Hair follicle dermal papilla cell (primary cell): Measurements from ENCODE around the gene HAL. TPM values are rescaled to one million over a fixed set of nuclear protein-coding genes. Genes with fewer than 3 reads are reported as not detected.

Experiments used
- total RNA-seq: library from RNA; depleted of rRNA; stranded (reverse); fragments of >200 nt; gene quantifications from 2 replicates; pipeline ENCODE4 v1.2.3, GENCODE V29; 2012

HAL gene, protein sequence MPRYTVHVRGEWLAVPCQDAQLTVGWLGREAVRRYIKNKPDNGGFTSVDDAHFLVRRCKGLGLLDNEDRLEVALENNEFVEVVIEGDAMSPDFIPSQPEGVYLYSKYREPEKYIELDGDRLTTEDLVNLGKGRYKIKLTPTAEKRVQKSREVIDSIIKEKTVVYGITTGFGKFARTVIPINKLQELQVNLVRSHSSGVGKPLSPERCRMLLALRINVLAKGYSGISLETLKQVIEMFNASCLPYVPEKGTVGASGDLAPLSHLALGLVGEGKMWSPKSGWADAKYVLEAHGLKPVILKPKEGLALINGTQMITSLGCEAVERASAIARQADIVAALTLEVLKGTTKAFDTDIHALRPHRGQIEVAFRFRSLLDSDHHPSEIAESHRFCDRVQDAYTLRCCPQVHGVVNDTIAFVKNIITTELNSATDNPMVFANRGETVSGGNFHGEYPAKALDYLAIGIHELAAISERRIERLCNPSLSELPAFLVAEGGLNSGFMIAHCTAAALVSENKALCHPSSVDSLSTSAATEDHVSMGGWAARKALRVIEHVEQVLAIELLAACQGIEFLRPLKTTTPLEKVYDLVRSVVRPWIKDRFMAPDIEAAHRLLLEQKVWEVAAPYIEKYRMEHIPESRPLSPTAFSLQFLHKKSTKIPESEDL
- total RNA-seq: 0.12 and 0.16 TPM in 2 replicates

DNA sequence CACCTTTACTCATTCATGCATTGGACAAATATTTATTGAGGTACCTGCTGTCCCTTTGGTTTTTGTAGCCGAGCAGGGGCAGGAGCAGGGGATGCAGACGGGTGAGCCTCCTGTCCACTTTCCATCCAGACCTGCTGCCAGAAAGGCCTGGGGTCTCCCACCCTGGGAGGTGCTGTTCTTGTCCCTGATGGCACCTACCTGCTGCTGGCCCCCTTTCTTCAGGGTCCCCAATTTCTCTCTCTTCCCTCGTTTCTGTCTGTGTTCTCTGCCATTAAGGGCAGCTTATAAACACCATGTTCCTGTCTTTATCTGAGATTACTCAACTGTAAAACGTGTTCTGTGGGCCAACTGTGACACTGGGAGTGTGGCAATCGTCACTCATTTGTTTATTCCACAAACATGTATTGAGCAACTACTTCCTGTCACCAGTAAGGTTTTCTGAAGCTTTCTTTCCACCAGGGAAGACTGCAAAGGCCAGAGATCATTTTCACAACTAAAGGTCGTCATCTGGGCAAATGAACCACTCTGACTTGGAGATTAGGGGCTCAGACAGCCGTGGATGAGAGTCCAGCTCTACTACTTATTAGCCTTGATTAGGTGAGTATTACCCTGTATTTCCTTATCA lies at the start of gene HAL:
HAL (minus strand) TSS at position 311 of the 625 bp plus-strand sequence. CDS start 434 bp downstream, outside the sequence.

DNA sequence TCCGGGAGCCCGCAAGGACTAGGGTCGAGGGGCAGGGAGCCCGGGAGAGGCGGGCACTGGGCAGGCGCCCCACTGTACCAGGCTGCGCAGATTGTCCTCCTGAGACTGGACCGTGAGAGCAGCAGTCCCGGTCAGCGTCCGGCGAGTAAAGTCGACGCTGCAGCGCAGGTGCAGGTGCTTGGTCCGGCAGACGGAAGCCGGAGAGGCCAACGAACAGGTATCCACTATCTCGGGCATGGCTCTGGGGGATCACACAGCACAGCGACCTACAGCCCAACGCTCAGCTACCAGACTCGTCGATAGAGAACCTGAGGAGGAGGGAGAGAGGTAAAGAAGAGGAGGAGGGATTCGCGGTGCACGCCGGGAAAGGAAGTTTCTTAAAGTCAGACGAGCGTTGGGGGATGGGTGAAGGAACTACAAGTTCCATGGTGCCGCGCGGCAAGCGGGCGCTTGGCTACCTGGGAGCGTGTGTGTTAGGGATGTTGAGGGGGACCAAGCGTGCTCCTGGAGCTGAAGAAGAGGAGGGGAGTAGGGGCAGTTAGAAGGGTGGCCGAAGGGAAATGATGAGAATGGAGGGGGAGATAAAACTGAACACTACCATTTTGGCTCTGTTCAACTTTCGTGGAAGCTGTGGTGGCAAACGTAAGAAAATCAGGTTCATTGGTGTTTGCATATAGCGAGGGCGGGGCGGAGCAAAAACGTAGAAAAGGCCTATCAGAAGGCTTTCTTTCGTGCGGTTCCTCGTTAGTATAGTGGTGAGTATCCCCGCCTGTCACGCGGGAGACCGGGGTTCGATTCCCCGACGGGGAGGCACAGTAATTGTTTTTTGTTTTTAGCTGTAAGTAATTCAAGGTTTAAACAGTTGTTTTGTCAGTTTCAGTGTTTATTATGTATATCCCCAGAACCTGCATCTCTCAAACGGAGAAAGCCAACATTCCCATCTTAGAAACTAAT lies 39.4 kb upstream of the HAL start, which contains the start of gene LTA4H:
LTA4H (minus strand) TSS at position 305 of the 954 bp plus-strand sequence; CDS start at position 237, 68 bp downstream.

DNA sequence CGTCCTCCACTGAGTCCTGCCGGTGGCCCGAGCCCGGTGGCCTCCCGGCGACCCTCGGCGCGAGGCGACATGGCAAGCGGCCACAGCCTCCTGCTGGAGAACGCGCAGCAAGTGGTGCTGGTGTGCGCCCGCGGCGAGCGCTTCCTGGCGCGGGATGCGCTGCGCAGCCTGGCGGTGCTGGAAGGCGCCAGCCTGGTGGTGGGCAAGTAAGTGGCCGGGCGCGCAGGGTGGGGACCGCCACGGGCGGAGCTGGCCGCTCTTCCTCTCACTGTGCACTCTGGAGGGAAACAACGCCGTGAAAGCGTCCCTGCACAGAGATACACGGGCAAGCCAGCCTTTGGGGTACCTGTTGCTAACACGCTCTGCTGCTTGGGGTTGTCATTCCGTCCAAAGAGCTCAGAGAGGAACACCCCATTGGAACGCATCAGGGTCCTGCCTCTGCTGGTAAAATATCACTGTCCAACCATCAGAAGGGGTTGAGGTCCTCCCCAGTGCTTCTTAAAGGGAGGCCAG lies 52.8 kb downstream of the HAL start, which contains the start of gene AMDHD1:
AMDHD1 (plus strand) TSS at position 2 of the 513 bp plus-strand sequence; CDS start at position 70, 68 bp downstream.

DNA sequence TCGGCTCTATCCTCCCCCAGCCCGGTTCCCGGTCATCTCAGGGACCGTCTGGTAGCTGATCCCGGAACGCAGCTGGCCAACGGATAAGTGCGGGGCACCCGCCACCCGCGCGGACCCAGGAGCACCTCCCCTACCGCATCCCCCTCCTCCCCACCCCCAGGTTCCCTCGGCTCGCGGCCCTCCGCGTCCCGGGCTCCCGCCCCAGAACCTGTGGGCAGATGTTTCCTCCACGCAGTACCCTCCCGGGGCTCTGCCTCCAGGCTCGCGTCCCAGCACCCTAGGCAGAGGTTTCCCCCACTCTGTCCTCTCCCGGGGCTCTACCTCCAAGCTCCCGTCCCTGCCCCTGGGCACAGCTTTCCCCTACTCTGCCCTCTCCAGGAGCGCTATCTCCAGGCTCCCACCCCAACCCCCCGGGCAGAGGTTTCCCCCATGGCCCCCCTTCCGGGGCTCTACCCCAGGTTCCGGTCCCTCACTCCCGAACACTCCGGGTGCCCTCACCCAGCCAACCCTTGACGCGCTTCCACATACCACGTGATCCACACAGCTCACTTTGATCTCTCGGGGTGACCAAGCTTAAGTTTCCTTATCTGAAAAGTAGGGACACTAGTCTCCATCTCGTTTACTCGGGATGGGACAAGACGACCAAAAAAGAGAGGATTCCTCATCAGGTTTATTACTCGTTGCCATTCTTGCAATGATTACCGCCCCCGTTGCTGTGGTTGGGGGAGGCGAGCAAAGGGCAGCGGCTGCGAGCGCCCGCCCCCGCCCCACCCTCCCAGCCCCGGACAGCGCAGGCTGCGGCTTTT lies 53.4 kb downstream of the HAL start, which contains the start of gene CCDC38:
CCDC38 (minus strand) TSS at position 91 of the 806 bp plus-strand sequence. CDS start 6,105 bp downstream, outside the sequence.

Other genes starting within 250 kb of the HAL start
- gene NTN4, start 205.6 kb downstream of the HAL start, total RNA-seq: 19.6 and 43.8 TPM in 2 replicates
- 3.4 and 4.0 TPM in 2 replicates for gene SNRPF, start 137.4 kb downstream of the HAL start, total RNA-seq
- not detected in 2 replicates for gene CCDC38, start 53.7 kb downstream of the HAL start, total RNA-seq
- gene AMDHD1, start 53.0 kb downstream of the HAL start, total RNA-seq: under 0.01 TPM in 1 of 2 replicates, not detected in the other
- gene LTA4H, start 39.2 kb upstream of the HAL start, total RNA-seq: 64.1 and 65.2 TPM in 2 replicates
- gene ELK3, start 198.0 kb upstream of the HAL start, total RNA-seq: 29.2 and 32.8 TPM in 2 replicates